Keratinocyte (primary cell): ENCODE data around the gene CNGA2. TPM values are rescaled to one million over a fixed set of nuclear protein-coding genes. Genes with fewer than 3 reads are reported as not detected.

ENCODE experiments used
- DNase-seq: peaks from one replicate; pipeline ENCODE4 v3.0.0-alpha.2; 2011; ENCODE audit warnings: low read depth, missing footprints, low spot score
- FAIRE-seq: peaks from 2 replicates; lab custom pipeline; 2011; peaks lifted over from hg19 to GRCh38; lab: Jason Lieb, UNC
- H2AFZ ChIP-seq: 2 replicates; pipeline ENCODE4 v1.6.0; 2012; ENCODE audit warnings: low read length, control low read depth, inconsistent platforms; ENCODE audit not compliant: control insufficient read depth
- H3K27ac ChIP-seq: 2 replicates; pipeline ENCODE4 v1.5.1; 2011; ENCODE audit warnings: low read length; ENCODE audit not compliant: control insufficient read depth, insufficient read depth
- H3K27me3 ChIP-seq: 3 replicates; pipeline ENCODE4 v1.6.0; 2011; ENCODE audit warnings: low read length; ENCODE audit not compliant: control insufficient read depth, insufficient read depth; ENCODE audit errors: extremely low read depth
- H3K36me3 ChIP-seq, 2 experiments: 2 replicates in 1 of 2; 3 replicates in 1 of 2; pipeline ENCODE4 v1.5.1; 2011; ENCODE audit warnings: low read length in 2 of 2, mild to moderate bottlenecking in 1 of 2; ENCODE audit not compliant: control insufficient read depth in 2 of 2, insufficient read depth in 2 of 2; ENCODE audit errors: extremely low read depth in 1 of 2
- H3K4me1 ChIP-seq: 3 replicates; pipeline ENCODE4 v1.5.1; 2011; ENCODE audit warnings: low read length; ENCODE audit not compliant: control insufficient read depth, insufficient read depth; ENCODE audit errors: extremely low read depth
- H3K4me2 ChIP-seq: 3 replicates; pipeline ENCODE4 v1.6.0; 2011; ENCODE audit warnings: low read depth, low read length; ENCODE audit not compliant: control insufficient read depth, insufficient read depth; ENCODE audit errors: extremely low read depth
- H3K4me3 ChIP-seq, 3 experiments: fragments of 200-600 bp in 1 of 3; sonication (generic) in 1 of 3; 2 replicates in 2 of 3; 3 replicates in 1 of 3; pipeline ENCODE4 v1.5.1; 2011 to 2016; ENCODE audit warnings: low read length in 3 of 3, mild to moderate bottlenecking in 3 of 3, control low read depth in 2 of 3, inconsistent platforms in 1 of 3, low read depth in 1 of 3, mixed read lengths in 1 of 3, mixed run types in 1 of 3, moderate library complexity in 1 of 3; ENCODE audit not compliant: control insufficient read depth in 2 of 3, insufficient read depth in 2 of 3; ENCODE audit errors: extremely low read depth in 1 of 3
- H3K79me2 ChIP-seq: 2 replicates; pipeline ENCODE4 v1.6.0; 2012; ENCODE audit warnings: low read length; ENCODE audit not compliant: control insufficient read depth, insufficient read depth
- H3K9ac ChIP-seq: 3 replicates; pipeline ENCODE4 v1.6.0; 2011; ENCODE audit warnings: low read length; ENCODE audit not compliant: control insufficient read depth, insufficient read depth; ENCODE audit errors: extremely low read depth
- H3K9me1 ChIP-seq: 3 replicates; pipeline ENCODE4 v1.6.0; 2011; ENCODE audit warnings: low read length; ENCODE audit not compliant: control insufficient read depth, insufficient read depth; ENCODE audit errors: extremely low read depth
- H3K9me3 ChIP-seq: 2 replicates; pipeline ENCODE4 v1.5.1; 2012; ENCODE audit warnings: low read depth, low read length; ENCODE audit not compliant: control insufficient read depth
- H4K20me1 ChIP-seq: 3 replicates; pipeline ENCODE4 v1.6.0; 2011; ENCODE audit warnings: low read length; ENCODE audit not compliant: control insufficient read depth, insufficient read depth; ENCODE audit errors: extremely low read depth
- CTCF ChIP-seq, 3 experiments: IDR thresholded peaks in 1 of 3; conservative IDR thresholded peaks in 1 of 3; optimal IDR thresholded peaks in 1 of 3; 2 replicates in 2 of 3; 3 replicates in 1 of 3; pipeline versions ENCODE3 to v1.5.1; 2011; ENCODE audit warnings: low read length in 3 of 3, mild to moderate bottlenecking in 3 of 3, moderate library complexity in 2 of 3, control low read depth in 1 of 3, inconsistent platforms in 1 of 3; ENCODE audit not compliant: insufficient read depth in 2 of 3; ENCODE audit errors: extremely low read depth in 1 of 3
- EZH2 ChIP-seq: IDR thresholded peaks from one replicate; pipeline ENCODE4 v1.6.1; 2012; ENCODE audit warnings: inconsistent platforms, mild to moderate bottlenecking, low read length, moderate library complexity
- dilution Hi-C: fragments of 300-500 bp; cut with MboI; formaldehyde crosslinking; loops from one replicate; pipeline ENCODE4 v1.7.0; 2020; ENCODE audit warnings: low sequenced_read_pairs; ENCODE audit not compliant: extremely low pct_ligation_motif_present
- polyA plus RNA-seq, 5 experiments: library from polyadenylated mRNA; depleted of rRNA in 3 of 5; stranded (reverse) in 3 of 5; stranded (forward) in 1 of 5; unstranded in 1 of 5; fragments of >200 nt; gene quantifications; 1 replicate in 1 of 5; 2 replicates in 3 of 5; 3 replicates in 1 of 5; pipeline versions ENCODE4 v1.2.1 to v1.2.3, GENCODE V29; 2011 to 2012; ENCODE audit warnings: missing spikeins in 2 of 5, low read depth in 1 of 5, low replicate concordance in 1 of 5

CNGA2 gene
- polyA plus RNA-seq, 1 donor (not counting 4 experiments of a cell fraction or from before 2014, with no cell fraction given): not detected

GRCh38 chrX:151725338-151725614 lies 9.3 kb upstream of the CNGA2 start:
- Histone ChIP-seq H3K79me2 (no peaks in the 10 kb centered on the region), H3K9me3 (peaks cover 3% of the 10 kb centered on the region), H4K20me1 (no peaks in the 10 kb centered on the region), H3K4me2 (no peak overlapping the region), H3K9ac (no peak overlapping the region), H2AFZ (no peak overlapping the region), H3K27me3 (no peaks in the 10 kb centered on the region), H3K9me1 (no peaks in the 10 kb centered on the region), H3K27ac (no peak overlapping the region), H3K4me3 (no peak overlapping the region), H3K36me3 (no peaks in the 10 kb centered on the region), H3K4me1 (no peaks in the 10 kb centered on the region)
- DNase-seq: no peak
- no peak for TF ChIP-seq EZH2
- no peak for TF ChIP-seq CTCF (optimal IDR thresholded peaks at IDR 0.05 in 1 of 3, IDR thresholded peaks at IDR 0.05 in 1 of 3, conservative IDR thresholded peaks at IDR 0.05 in 1 of 3; ENCODE audit: extremely low read depth in 1 of 3, insufficient read depth in 2 of 3, low read length in 3 of 3)
- dilution Hi-C loops: loop anchor here (25.0 kb wide), 1 partner anchor 912 kb away; the partner anchor contains the start of gene GABRQ
- FAIRE-seq: no peak

- no peak overlapping the region for H3K4me2 ChIP-seq
- no peak for TF ChIP-seq EZH2
- TF ChIP-seq CTCF (optimal IDR thresholded peaks at IDR 0.05 in 1 of 3, IDR thresholded peaks at IDR 0.05 in 1 of 3, conservative IDR thresholded peaks at IDR 0.05 in 1 of 3; ENCODE audit: extremely low read depth in 1 of 3, insufficient read depth in 2 of 3, low read length in 3 of 3): no peak
- H3K4me3 ChIP-seq: no peak overlapping the region
- H4K20me1 ChIP-seq: no peaks in the 10 kb centered on the region
- DNase-seq: no peak
- no peaks in the 10 kb centered on the region for H3K36me3 ChIP-seq
- no peaks in the 10 kb centered on the region for H3K4me1 ChIP-seq
- H3K9me3 ChIP-seq: peaks cover 3% of the 10 kb centered on the region
- no peaks in the 10 kb centered on the region for H3K9me1 ChIP-seq
- H3K27me3 ChIP-seq: no peaks in the 10 kb centered on the region
- no peak overlapping the region for H3K9ac ChIP-seq
- no peak overlapping the region for H2AFZ ChIP-seq
- no peak overlapping the region for H3K27ac ChIP-seq
- H3K79me2 ChIP-seq: no peaks in the 10 kb centered on the region
- dilution Hi-C loops: loop anchor here (25.0 kb wide), 1 partner anchor 911 kb away; the partner anchor contains the start of gene GABRQ
- FAIRE-seq: no peak
Measured at GRCh38 chrX:151726751-151727150, 7.8 kb upstream of the CNGA2 start.
